HepG2 (cell line): ENCODE results near the gene ACSS1. TPM values are rescaled to one million over a fixed set of nuclear protein-coding genes. Genes with fewer than 3 reads are reported as not detected.

Experiments used
- ATAC-seq: fragments of 200-7000 bp; cut with Tn5 transposase; 3 replicates; pipeline ENCODE4 v1.9.1; 2020; ENCODE audit warnings: mild to moderate bottlenecking, moderate library complexity
- BruUV-seq: library from RNA; stranded (reverse); fragments of 400-500 nt; replicated peaks from 2 replicates; lab custom pipeline; 2021; lab: Mats Ljungman, UMichigan
- CTCF ChIA-PET: fragments of 300-600 bp; formaldehyde crosslinking; extraction: SDS; loops from one replicate; lab custom pipeline; 2021; ENCODE audit warnings: low total read pairs, inconsistent platforms, low intra/inter-chr PET ratio; lab: Yijun Ruan, JAX
- POLR2A ChIA-PET: fragments of 350-600 bp; sonication (Branson Sonifier 250); formaldehyde crosslinking; loops from one replicate; lab custom pipeline; 2020; ENCODE audit warnings: antibody characterized with exemption, inconsistent platforms; lab: Yijun Ruan, JAX
- DNase-seq: peaks from one replicate; pipeline ENCODE4 v3.0.0-alpha.2; 2015; ENCODE audit warnings: low spot score
- FAIRE-seq: peaks from 3 replicates; lab custom pipeline; 2011; peaks lifted over from hg19 to GRCh38; lab: Jason Lieb, UNC
- H2AFZ ChIP-seq: one replicate; pipeline ENCODE4 v1.6.1; 2011; ENCODE audit warnings: low read length, inconsistent platforms
- H3K27ac ChIP-seq: fragments of 300-600 bp; 3 replicates; pipeline ENCODE4 v1.8.0; 2011; ENCODE audit warnings: mixed run types, mild to moderate bottlenecking, mixed read lengths, low read length, inconsistent platforms; ENCODE audit not compliant: insufficient read depth; ENCODE audit errors: extremely low read length
- H3K27me3 ChIP-seq, 2 experiments: fragments of 200-600 bp in 1 of 2; 2 replicates in 1 of 2; 3 replicates in 1 of 2; pipeline versions ENCODE4 v1.6.0 to v1.8.0; 2011; ENCODE audit warnings: low read length in 2 of 2, mild to moderate bottlenecking in 2 of 2, moderate library complexity in 2 of 2, inconsistent platforms in 1 of 2; ENCODE audit not compliant: insufficient read depth in 2 of 2, control insufficient read depth in 1 of 2
- H3K36me3 ChIP-seq, 2 experiments: fragments of 200-600 bp in 1 of 2; replicated peaks in 1 of 2; 2 replicates in 1 of 2; 3 replicates in 1 of 2; pipeline versions ENCODE4 v1.5.1 to v1.8.0; 2011; ENCODE audit warnings: low read length in 2 of 2, inconsistent platforms in 1 of 2; ENCODE audit not compliant: insufficient read depth in 2 of 2, control insufficient read depth in 1 of 2
- H3K4me1 ChIP-seq: 2 replicates; pipeline ENCODE4 v1.5.1; 2012; ENCODE audit warnings: low read length, inconsistent platforms; ENCODE audit not compliant: insufficient read depth
- H3K4me2 ChIP-seq: 2 replicates; pipeline ENCODE4 v1.6.0; 2011; ENCODE audit warnings: low read depth, low read length, inconsistent platforms
- H3K4me3 ChIP-seq, 3 experiments: fragments of 200-600 bp in 1 of 3; sonication (generic), shearing (Covaris generic) in 1 of 3; replicated peaks in 1 of 3; 2 replicates each; pipeline ENCODE4 v1.5.1; 2011 to 2016; ENCODE audit warnings: low read length in 3 of 3, inconsistent platforms in 2 of 3, low read depth in 2 of 3, mild to moderate bottlenecking in 2 of 3, control low read depth in 1 of 3, mixed read lengths in 1 of 3; ENCODE audit not compliant: insufficient read depth in 1 of 3
- H3K79me2 ChIP-seq: one replicate; pipeline ENCODE4 v1.6.1; 2011; ENCODE audit warnings: low read length, inconsistent platforms; ENCODE audit not compliant: insufficient read depth
- H3K9ac ChIP-seq: 2 replicates; pipeline ENCODE4 v1.6.0; 2011; ENCODE audit warnings: mild to moderate bottlenecking, low read depth, low read length, inconsistent platforms; ENCODE audit not compliant: insufficient read depth
- H3K9me3 ChIP-seq: 2 replicates; pipeline ENCODE4 v1.5.1; 2012; ENCODE audit warnings: mild to moderate bottlenecking, low read length
- H4K20me1 ChIP-seq: 2 replicates; pipeline ENCODE4 v1.6.0; 2011; ENCODE audit warnings: inconsistent platforms, mild to moderate bottlenecking, low read length, moderate library complexity; ENCODE audit not compliant: insufficient read depth
- CBX5 ChIP-seq: sonication (generic); formaldehyde crosslinking; IDR thresholded peaks from 2 replicates; pipeline ENCODE4 v1.4.0; 2020; ENCODE audit warnings: missing genetic modification reagents, borderline replicate concordance
- HOXA7 ChIP-seq: sonication (generic); formaldehyde crosslinking; IDR thresholded peaks from 2 replicates; pipeline ENCODE4 v1.8.1; 2022; ENCODE audit warnings: mild to moderate bottlenecking, missing genetic modification reagents, moderate library complexity
- NONO ChIP-seq, 2 experiments: fragments of 450-650 bp in 1 of 2; sonication (generic) in 1 of 2; formaldehyde crosslinking in 1 of 2; IDR thresholded peaks in 1 of 2; conservative IDR thresholded peaks in 1 of 2; 2 replicates each; pipeline versions ENCODE4 v1.6.1 to v1.8.0; 2017 to 2022; ENCODE audit warnings: mild to moderate bottlenecking in 1 of 2, missing genetic modification reagents in 1 of 2, moderate library complexity in 1 of 2
- SOX6 ChIP-seq, 2 experiments: fragments of 450-650 bp in 1 of 2; sonication (generic) in 1 of 2; formaldehyde crosslinking in 1 of 2; IDR thresholded peaks; 2 replicates each; pipeline versions ENCODE4 v1.4.0 to v1.6.1; 2017 to 2020; ENCODE audit warnings: antibody characterized with exemption in 1 of 2, mild to moderate bottlenecking in 1 of 2, missing genetic modification reagents in 1 of 2
- ZFY ChIP-seq: sonication (generic); formaldehyde crosslinking; IDR thresholded peaks from 2 replicates; pipeline ENCODE4 v1.4.0; 2020; ENCODE audit warnings: missing genetic modification reagents
- ZMYM3 ChIP-seq: sonication (generic); formaldehyde crosslinking; IDR thresholded peaks from 2 replicates; pipeline ENCODE4 v1.5.1; 2020; ENCODE audit warnings: mild to moderate bottlenecking, missing genetic modification reagents
- ZNF34 ChIP-seq: sonication (generic); formaldehyde crosslinking; IDR thresholded peaks from 2 replicates; pipeline ENCODE4 v1.4.0; 2020; ENCODE audit warnings: mild to moderate bottlenecking, missing genetic modification reagents, borderline replicate concordance
- ZNF558 ChIP-seq: sonication (generic); formaldehyde crosslinking; IDR thresholded peaks from 2 replicates; pipeline ENCODE4 v1.9.0; 2022; ENCODE audit warnings: mild to moderate bottlenecking, missing genetic modification reagents, borderline replicate concordance
- ZNF589 ChIP-seq: sonication (generic); formaldehyde crosslinking; conservative IDR thresholded peaks from 2 replicates; pipeline ENCODE4 v1.8.0; 2022; ENCODE audit warnings: mild to moderate bottlenecking, moderate library complexity, missing genetic modification reagents
- ZNF703 ChIP-seq: sonication (generic); formaldehyde crosslinking; IDR thresholded peaks from 2 replicates; pipeline ENCODE4 v1.5.1; 2020; ENCODE audit warnings: missing genetic modification reagents, mild to moderate bottlenecking, moderate library complexity, borderline replicate concordance
- ZNF768 ChIP-seq: sonication (generic); formaldehyde crosslinking; IDR thresholded peaks from 2 replicates; pipeline ENCODE4 v1.4.0; 2020; ENCODE audit warnings: missing genetic modification reagents
- WGBS: methylation state at CpG from one replicate; pipeline ENCODE4 v1.1.6; 2017; ENCODE audit warnings: low lambda C conversion rate; 5-methylcytosine and 5-hydroxymethylcytosine counted together
- in situ Hi-C: cut with HindIII; loops from 2 replicates; pipeline ENCODE4 v1.10.0; 2017; ENCODE audit warnings: low pct_unique_long_range_greater_than_20kb; ENCODE audit not compliant: extremely low pct_ligation_motif_present
- intact Hi-C: fragments of 100-400 bp; cut with micrococcal nuclease; formaldehyde crosslinking; loops from one replicate; pipeline ENCODE4 v1.10.0; 2022; ENCODE audit not compliant: unreplicated experiment
- polyA plus RNA-seq, 8 experiments: library from polyadenylated mRNA; depleted of rRNA in 3 of 8; stranded (reverse) in 7 of 8; unstranded in 1 of 8; fragments of >200 nt; fragmentation: Illumina TruSeq in 4 of 8; extraction: Trizol in 4 of 8; gene quantifications; 2 replicates each; pipeline versions ENCODE4 v1.2.1 to v1.2.3, GENCODE V29; 2011 to 2016; ENCODE audit warnings: low read depth in 4 of 8, missing spikeins in 1 of 8, mixed read lengths in 1 of 8; ENCODE audit not compliant: insufficient read depth in 1 of 8
- total RNA-seq, 5 experiments: library from RNA; depleted of rRNA; stranded (reverse); fragments of >200 nt; fragmentation: Illumina TruSeq; extraction: Trizol; gene quantifications; 2 replicates each; pipeline ENCODE4 v1.2.3, GENCODE V29; 2016; ENCODE audit warnings: low read depth in 1 of 5
- TF ChIP-seq, protein P1 (sequence below): sonication (generic); formaldehyde crosslinking; IDR thresholded peaks from 2 replicates; pipeline ENCODE4 v1.5.0; 2020; ENCODE audit warnings: mild to moderate bottlenecking, missing genetic modification reagents, borderline replicate concordance
- TF ChIP-seq, protein P2 (sequence below): sonication (generic); formaldehyde crosslinking; IDR thresholded peaks from 2 replicates; pipeline ENCODE4 v1.4.0; 2020; ENCODE audit warnings: low read depth, missing genetic modification reagents
- TF ChIP-seq, protein P3 (sequence below): sonication (generic); formaldehyde crosslinking; IDR thresholded peaks from 2 replicates; pipeline ENCODE4 v1.8.1; 2022; ENCODE audit warnings: mild to moderate bottlenecking, missing genetic modification reagents

The ACSS1 gene
- total and polyA plus RNA-seq, 2 of the 13 experiments (the other 11 are each of a cell fraction or from before 2014, with no cell fraction given): 15.2 to 41.6 TPM

DNA sequence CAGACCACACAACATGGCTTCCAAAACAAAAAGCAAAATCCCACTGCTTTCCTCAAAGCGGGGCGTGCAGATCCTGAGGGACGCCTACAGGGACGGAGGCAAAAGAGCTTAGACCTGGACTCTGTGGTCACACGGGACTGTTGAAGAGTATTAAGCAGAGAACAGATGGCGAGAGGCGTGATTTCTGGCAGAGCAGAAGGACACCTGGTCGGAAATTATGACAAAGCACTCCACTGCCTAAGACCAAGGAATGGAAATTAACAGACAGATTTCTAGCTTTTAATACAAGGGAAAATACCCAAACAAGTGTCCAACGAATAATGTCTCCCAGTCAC, 93.5 kb downstream of the ACSS1 start:
- Histone ChIP-seq H3K4me2 (no peak overlapping the region), H3K9ac (no peak overlapping the region), H3K4me1 (no peaks in the 10 kb centered on the region), H3K27me3 (no peaks in the 10 kb centered on the region), H3K9me3 (no peaks in the 10 kb centered on the region), H3K79me2 (no peaks in the 10 kb centered on the region)
- no TSS peak for BruUV-seq
- ATAC-seq (no peak), DNase-seq (no peak)
- CTCF ChIA-PET: no interaction called here
- 95% methylated on average over 9 of the region's 9 CpGs for WGBS
- intact Hi-C loops: no loop called here
- TF ChIP-seq CBX5 (CRISPR knock-in tag) (no peak), NONO (IDR thresholded peaks at IDR 0.05) (no peak), NONO (CRISPR knock-in tag; conservative IDR thresholded peaks at IDR 0.05) (no peak), ZNF703 (CRISPR knock-in tag) (no peak), ZNF34 (no peak), ZNF558 (CRISPR knock-in tag) (no peak), HOXA7 (no peak), ZMYM3 (no peak), ZNF768 (CRISPR knock-in tag) (no peak), SOX6 (IDR thresholded peaks at IDR 0.05) (no peak), SOX6 (CRISPR knock-in tag; IDR thresholded peaks at IDR 0.05) (no peak), ZNF589 (CRISPR knock-in tag) (no peak), ZFY (no peak)
- TF ChIP-seq, protein P1, sequence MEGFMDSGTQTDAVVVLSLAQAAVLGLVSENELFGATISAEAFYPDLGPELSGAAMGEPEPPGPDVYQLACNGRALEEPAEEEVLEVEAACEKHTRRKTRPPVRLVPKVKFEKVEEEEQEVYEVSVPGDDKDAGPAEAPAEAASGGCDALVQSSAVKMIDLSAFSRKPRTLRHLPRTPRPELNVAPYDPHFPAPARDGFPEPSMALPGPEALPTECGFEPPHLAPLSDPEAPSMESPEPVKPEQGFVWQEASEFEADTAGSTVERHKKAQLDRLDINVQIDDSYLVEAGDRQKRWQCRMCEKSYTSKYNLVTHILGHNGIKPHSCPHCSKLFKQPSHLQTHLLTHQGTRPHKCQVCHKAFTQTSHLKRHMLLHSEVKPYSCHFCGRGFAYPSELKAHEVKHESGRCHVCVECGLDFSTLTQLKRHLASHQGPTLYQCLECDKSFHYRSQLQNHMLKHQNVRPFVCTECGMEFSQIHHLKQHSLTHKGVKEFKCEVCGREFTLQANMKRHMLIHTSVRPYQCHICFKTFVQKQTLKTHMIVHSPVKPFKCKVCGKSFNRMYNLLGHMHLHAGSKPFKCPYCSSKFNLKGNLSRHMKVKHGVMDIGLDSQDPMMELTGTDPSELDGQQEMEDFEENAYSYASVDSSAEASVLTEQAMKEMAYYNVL (CRISPR knock-in tag): no peak
- TF ChIP-seq, protein P2, sequence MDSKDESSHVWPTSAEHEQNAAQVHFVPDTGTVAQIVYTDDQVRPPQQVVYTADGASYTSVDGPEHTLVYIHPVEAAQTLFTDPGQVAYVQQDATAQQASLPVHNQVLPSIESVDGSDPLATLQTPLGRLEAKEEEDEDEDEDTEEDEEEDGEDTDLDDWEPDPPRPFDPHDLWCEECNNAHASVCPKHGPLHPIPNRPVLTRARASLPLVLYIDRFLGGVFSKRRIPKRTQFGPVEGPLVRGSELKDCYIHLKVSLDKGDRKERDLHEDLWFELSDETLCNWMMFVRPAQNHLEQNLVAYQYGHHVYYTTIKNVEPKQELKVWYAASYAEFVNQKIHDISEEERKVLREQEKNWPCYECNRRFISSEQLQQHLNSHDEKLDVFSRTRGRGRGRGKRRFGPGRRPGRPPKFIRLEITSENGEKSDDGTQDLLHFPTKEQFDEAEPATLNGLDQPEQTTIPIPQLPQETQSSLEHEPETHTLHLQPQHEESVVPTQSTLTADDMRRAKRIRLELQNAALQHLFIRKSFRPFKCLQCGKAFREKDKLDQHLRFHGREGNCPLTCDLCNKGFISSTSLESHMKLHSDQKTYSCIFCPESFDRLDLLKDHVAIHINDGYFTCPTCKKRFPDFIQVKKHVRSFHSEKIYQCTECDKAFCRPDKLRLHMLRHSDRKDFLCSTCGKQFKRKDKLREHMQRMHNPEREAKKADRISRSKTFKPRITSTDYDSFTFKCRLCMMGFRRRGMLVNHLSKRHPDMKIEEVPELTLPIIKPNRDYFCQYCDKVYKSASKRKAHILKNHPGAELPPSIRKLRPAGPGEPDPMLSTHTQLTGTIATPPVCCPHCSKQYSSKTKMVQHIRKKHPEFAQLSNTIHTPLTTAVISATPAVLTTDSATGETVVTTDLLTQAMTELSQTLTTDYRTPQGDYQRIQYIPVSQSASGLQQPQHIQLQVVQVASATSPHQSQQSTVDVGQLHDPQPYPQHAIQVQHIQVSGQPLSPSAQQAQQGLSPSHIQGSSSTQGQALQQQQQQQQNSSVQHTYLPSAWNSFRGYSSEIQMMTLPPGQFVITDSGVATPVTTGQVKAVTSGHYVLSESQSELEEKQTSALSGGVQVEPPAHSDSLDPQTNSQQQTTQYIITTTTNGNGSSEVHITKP (CRISPR knock-in tag): no peak
- TF ChIP-seq, protein P3, sequence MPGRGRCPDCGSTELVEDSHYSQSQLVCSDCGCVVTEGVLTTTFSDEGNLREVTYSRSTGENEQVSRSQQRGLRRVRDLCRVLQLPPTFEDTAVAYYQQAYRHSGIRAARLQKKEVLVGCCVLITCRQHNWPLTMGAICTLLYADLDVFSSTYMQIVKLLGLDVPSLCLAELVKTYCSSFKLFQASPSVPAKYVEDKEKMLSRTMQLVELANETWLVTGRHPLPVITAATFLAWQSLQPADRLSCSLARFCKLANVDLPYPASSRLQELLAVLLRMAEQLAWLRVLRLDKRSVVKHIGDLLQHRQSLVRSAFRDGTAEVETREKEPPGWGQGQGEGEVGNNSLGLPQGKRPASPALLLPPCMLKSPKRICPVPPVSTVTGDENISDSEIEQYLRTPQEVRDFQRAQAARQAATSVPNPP: no peak
- TF ChIP-seq, all 625 proteins: peak for 0
- peaks cover 45 to 86% of the 10 kb centered on the region in 2 experiments for H3K36me3 ChIP-seq
- in situ Hi-C loops: no loop called here
- H3K27ac ChIP-seq: no peak overlapping the region
- no peak overlapping the region for H2AFZ ChIP-seq
- no peaks in the 10 kb centered on the region for H4K20me1 ChIP-seq
- H3K4me3 ChIP-seq: no peak overlapping the region
- FAIRE-seq: no peak
- POLR2A ChIA-PET: no interaction called here
